GM12878 (cell line): Measurements from ENCODE around the gene AP3S1.

Experiments
- BHLHE40 ChIP-seq, 2 experiments: fragments of 450-650 bp in 1 of 2; IDR thresholded peaks; 2 replicates each; pipeline ENCODE4 v1.6.1; 2011 to 2017; ENCODE audit warnings: low read depth in 2 of 2, borderline replicate concordance in 1 of 2, improper control_type of control experiment in 1 of 2, low read length in 1 of 2, mild to moderate bottlenecking in 1 of 2
- CTCF ChIP-seq, 3 experiments: IDR thresholded peaks in 2 of 3; conservative IDR thresholded peaks in 1 of 3; 2 replicates each; pipeline ENCODE4 v1.5.1; 2011; ENCODE audit warnings: low read depth in 3 of 3, low read length in 3 of 3, mild to moderate bottlenecking in 3 of 3, control low read depth in 2 of 3, moderate library complexity in 2 of 3, inconsistent platforms in 1 of 3, mixed read lengths in 1 of 3; ENCODE audit not compliant: control insufficient read depth in 2 of 3, insufficient read depth in 1 of 3; ENCODE audit errors: extremely low read depth in 1 of 3
- GATAD2B ChIP-seq: fragments of 450-650 bp; conservative IDR thresholded peaks from 2 replicates; pipeline ENCODE4 v1.6.1; 2017; ENCODE audit warnings: low read depth, mild to moderate bottlenecking, moderate library complexity
- MYC ChIP-seq: IDR thresholded peaks from 2 replicates; pipeline ENCODE4 v1.6.1; 2011; ENCODE audit warnings: mild to moderate bottlenecking, low read length, moderate library complexity, inconsistent platforms; ENCODE audit not compliant: insufficient read depth, insufficient replicate concordance, insufficient read length, severe bottlenecking
- POLR2AphosphoS5 ChIP-seq: IDR thresholded peaks from 2 replicates; pipeline ENCODE4 v1.6.1; 2011; ENCODE audit warnings: mild to moderate bottlenecking, low read length, inconsistent platforms
- RAD21 ChIP-seq: IDR thresholded peaks from 2 replicates; pipeline ENCODE4 v1.6.1; 2011; ENCODE audit warnings: mild to moderate bottlenecking, low read depth, low read length, moderate library complexity; ENCODE audit not compliant: insufficient read depth
- SP1 ChIP-seq: IDR thresholded peaks from one replicate; pipeline ENCODE4 v1.6.1; 2011; ENCODE audit warnings: low read depth, low read length
- TF ChIP-seq, protein P1 (sequence below): fragments of 450-650 bp; IDR thresholded peaks from 2 replicates; pipeline ENCODE4 v1.6.1; 2017; ENCODE audit warnings: antibody characterized with exemption, mild to moderate bottlenecking, moderate library complexity
- TF ChIP-seq, protein P2 (sequence below): fragments of 450-650 bp; IDR thresholded peaks from 2 replicates; pipeline ENCODE4 v1.6.1; 2017; ENCODE audit warnings: mild to moderate bottlenecking, moderate library complexity

GRCh38 chr5:115895821-115896220, 54.1 kb downstream of the AP3S1 start:
- no peak for TF ChIP-seq BHLHE40 (IDR thresholded peaks at IDR 0.05; ENCODE audit: borderline replicate concordance in 1 of 2, low read depth in 2 of 2, low read length in 1 of 2)
- TF ChIP-seq SP1 = no peak
- TF ChIP-seq, protein P1, sequence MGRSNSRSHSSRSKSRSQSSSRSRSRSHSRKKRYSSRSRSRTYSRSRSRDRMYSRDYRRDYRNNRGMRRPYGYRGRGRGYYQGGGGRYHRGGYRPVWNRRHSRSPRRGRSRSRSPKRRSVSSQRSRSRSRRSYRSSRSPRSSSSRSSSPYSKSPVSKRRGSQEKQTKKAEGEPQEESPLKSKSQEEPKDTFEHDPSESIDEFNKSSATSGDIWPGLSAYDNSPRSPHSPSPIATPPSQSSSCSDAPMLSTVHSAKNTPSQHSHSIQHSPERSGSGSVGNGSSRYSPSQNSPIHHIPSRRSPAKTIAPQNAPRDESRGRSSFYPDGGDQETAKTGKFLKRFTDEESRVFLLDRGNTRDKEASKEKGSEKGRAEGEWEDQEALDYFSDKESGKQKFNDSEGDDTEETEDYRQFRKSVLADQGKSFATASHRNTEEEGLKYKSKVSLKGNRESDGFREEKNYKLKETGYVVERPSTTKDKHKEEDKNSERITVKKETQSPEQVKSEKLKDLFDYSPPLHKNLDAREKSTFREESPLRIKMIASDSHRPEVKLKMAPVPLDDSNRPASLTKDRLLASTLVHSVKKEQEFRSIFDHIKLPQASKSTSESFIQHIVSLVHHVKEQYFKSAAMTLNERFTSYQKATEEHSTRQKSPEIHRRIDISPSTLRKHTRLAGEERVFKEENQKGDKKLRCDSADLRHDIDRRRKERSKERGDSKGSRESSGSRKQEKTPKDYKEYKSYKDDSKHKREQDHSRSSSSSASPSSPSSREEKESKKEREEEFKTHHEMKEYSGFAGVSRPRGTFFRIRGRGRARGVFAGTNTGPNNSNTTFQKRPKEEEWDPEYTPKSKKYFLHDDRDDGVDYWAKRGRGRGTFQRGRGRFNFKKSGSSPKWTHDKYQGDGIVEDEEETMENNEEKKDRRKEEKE = no peak
- no peak for TF ChIP-seq RAD21
- TF ChIP-seq GATAD2B = no peak
- TF ChIP-seq POLR2AphosphoS5 = no peak
- TF ChIP-seq MYC = no peak
- no peak for TF ChIP-seq CTCF (IDR thresholded peaks at IDR 0.05 in 2 of 3, conservative IDR thresholded peaks at IDR 0.05 in 1 of 3; ENCODE audit: control insufficient read depth in 2 of 3, extremely low read depth in 1 of 3, insufficient read depth in 1 of 3, low read depth in 3 of 3, low read length in 3 of 3)
- TF ChIP-seq, protein P2, sequence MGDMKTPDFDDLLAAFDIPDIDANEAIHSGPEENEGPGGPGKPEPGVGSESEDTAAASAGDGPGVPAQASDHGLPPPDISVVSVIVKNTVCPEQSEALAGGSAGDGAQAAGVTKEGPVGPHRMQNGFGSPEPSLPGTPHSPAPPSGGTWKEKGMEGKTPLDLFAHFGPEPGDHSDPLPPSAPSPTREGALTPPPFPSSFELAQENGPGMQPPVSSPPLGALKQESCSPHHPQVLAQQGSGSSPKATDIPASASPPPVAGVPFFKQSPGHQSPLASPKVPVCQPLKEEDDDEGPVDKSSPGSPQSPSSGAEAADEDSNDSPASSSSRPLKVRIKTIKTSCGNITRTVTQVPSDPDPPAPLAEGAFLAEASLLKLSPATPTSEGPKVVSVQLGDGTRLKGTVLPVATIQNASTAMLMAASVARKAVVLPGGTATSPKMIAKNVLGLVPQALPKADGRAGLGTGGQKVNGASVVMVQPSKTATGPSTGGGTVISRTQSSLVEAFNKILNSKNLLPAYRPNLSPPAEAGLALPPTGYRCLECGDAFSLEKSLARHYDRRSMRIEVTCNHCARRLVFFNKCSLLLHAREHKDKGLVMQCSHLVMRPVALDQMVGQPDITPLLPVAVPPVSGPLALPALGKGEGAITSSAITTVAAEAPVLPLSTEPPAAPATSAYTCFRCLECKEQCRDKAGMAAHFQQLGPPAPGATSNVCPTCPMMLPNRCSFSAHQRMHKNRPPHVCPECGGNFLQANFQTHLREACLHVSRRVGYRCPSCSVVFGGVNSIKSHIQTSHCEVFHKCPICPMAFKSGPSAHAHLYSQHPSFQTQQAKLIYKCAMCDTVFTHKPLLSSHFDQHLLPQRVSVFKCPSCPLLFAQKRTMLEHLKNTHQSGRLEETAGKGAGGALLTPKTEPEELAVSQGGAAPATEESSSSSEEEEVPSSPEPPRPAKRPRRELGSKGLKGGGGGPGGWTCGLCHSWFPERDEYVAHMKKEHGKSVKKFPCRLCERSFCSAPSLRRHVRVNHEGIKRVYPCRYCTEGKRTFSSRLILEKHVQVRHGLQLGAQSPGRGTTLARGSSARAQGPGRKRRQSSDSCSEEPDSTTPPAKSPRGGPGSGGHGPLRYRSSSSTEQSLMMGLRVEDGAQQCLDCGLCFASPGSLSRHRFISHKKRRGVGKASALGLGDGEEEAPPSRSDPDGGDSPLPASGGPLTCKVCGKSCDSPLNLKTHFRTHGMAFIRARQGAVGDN = no peak
